K562 (cell line): Measurements from ENCODE around the gene LYAR.

Experiments
- ADNP ChIP-seq: fragments of 200-800 bp; sonication (Bioruptor generic); IDR thresholded peaks from 2 replicates; pipeline ENCODE4 v1.6.1; 2016; ENCODE audit warnings: missing genetic modification characterization, missing compliant biosample characterization
- ARID3A ChIP-seq: IDR thresholded peaks from 2 replicates; pipeline ENCODE4 v1.6.1; 2012; ENCODE audit warnings: low read depth, low read length, improper control_type of control experiment, borderline replicate concordance
- CHD1 ChIP-seq: fragments of 200-600 bp; sonication (generic); IDR thresholded peaks from one replicate; pipeline ENCODE4 v1.6.1; 2012; ENCODE audit warnings: mild to moderate bottlenecking, moderate library complexity, low read length, inconsistent platforms
- CTCF ChIP-seq, 3 experiments: IDR thresholded peaks in 2 of 3; conservative IDR thresholded peaks in 1 of 3; 2 replicates each; pipeline ENCODE4 v1.5.1; 2011 to 2012; ENCODE audit warnings: low read length in 3 of 3, mild to moderate bottlenecking in 3 of 3, control low read depth in 2 of 3, improper control_type of control experiment in 1 of 3, inconsistent platforms in 1 of 3, low read depth in 1 of 3, mixed read lengths in 1 of 3, moderate library complexity in 1 of 3; ENCODE audit not compliant: insufficient read depth in 2 of 3
- ETS1 ChIP-seq: conservative IDR thresholded peaks from 2 replicates; pipeline ENCODE4 v1.6.1; 2011; ENCODE audit warnings: low read depth, mild to moderate bottlenecking, low read length; ENCODE audit not compliant: control insufficient read depth
- EZH2 ChIP-seq: IDR thresholded peaks from 2 replicates; pipeline ENCODE4 v1.6.1; 2012; ENCODE audit warnings: low read depth, mild to moderate bottlenecking, inconsistent platforms, low read length, borderline replicate concordance
- JUND ChIP-seq, 2 experiments: IDR thresholded peaks; 2 replicates in 1 of 2; 3 replicates in 1 of 2; pipeline ENCODE4 v1.6.1; 2011; ENCODE audit warnings: borderline replicate concordance in 2 of 2, low read depth in 2 of 2, low read length in 2 of 2, improper control_type of control experiment in 1 of 2, missing biosample characterization in 1 of 2, missing genetic modification characterization in 1 of 2, missing genetic modification reagents in 1 of 2
- NFE2L1 ChIP-seq: fragments of 450-650 bp; IDR thresholded peaks from 2 replicates; pipeline ENCODE4 v1.6.1; 2016; ENCODE audit warnings: missing genetic modification characterization, low read depth, mild to moderate bottlenecking, missing compliant biosample characterization, moderate library complexity, borderline replicate concordance
- NR1H2 ChIP-seq: sonication (generic); formaldehyde crosslinking; IDR thresholded peaks from 2 replicates; pipeline ENCODE4 v1.4.0; 2020; ENCODE audit warnings: mild to moderate bottlenecking, missing genetic modification reagents
- POLR2A ChIP-seq: fragments of 450-650 bp; conservative IDR thresholded peaks from 2 replicates; pipeline ENCODE4 v1.6.1; 2016
- TF ChIP-seq, protein P1 (sequence below): sonication (generic); formaldehyde crosslinking; IDR thresholded peaks from 2 replicates; pipeline ENCODE4 v1.9.0; 2022; ENCODE audit warnings: mild to moderate bottlenecking, missing genetic modification reagents
- TF ChIP-seq, protein P2 (sequence below): fragments of 250-450 bp; sonication (Bioruptor Pico); IDR thresholded peaks from 2 replicates; pipeline ENCODE4 v1.9.0; 2021; ENCODE audit warnings: mild to moderate bottlenecking

GRCh38 chr4:4289055-4289454 is 899 bp downstream of the LYAR start:
- TF ChIP-seq NFE2L1 (tag) (no peak), ADNP (no peak), NR1H2 (no peak), ARID3A (no peak), CTCF (IDR thresholded peaks at IDR 0.05 in 2 of 3, conservative IDR thresholded peaks at IDR 0.05 in 1 of 3; ENCODE audit: insufficient read depth in 2 of 3, low read depth in 1 of 3, low read length in 3 of 3) (no peak), POLR2A (no peak), JUND (IDR thresholded peaks at IDR 0.05; ENCODE audit: borderline replicate concordance, low read depth, low read length) (no peak), JUND (tag; IDR thresholded peaks at IDR 0.05; ENCODE audit: borderline replicate concordance, low read depth, low read length) (no peak), ETS1 (no peak), EZH2 (no peak), CHD1 (no peak)
- TF ChIP-seq, protein P1, sequence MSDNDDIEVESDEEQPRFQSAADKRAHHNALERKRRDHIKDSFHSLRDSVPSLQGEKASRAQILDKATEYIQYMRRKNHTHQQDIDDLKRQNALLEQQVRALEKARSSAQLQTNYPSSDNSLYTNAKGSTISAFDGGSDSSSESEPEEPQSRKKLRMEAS (CRISPR knock-in tag): no peak
- TF ChIP-seq, protein P2, sequence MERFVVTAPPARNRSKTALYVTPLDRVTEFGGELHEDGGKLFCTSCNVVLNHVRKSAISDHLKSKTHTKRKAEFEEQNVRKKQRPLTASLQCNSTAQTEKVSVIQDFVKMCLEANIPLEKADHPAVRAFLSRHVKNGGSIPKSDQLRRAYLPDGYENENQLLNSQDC (CRISPR knock-in tag): no peak
